NCI-H2196 treated with DMSO at 0.1 percent for 48 hours (cell line): Measurements from ENCODE around the gene SLC25A34.

Source experiments
- DNase-seq: peaks from one replicate; lab custom pipeline; 2025; ENCODE audit not compliant: unreplicated experiment; lab: John Stamatoyannopoulos, UW

Gene SLC25A34

DNA sequence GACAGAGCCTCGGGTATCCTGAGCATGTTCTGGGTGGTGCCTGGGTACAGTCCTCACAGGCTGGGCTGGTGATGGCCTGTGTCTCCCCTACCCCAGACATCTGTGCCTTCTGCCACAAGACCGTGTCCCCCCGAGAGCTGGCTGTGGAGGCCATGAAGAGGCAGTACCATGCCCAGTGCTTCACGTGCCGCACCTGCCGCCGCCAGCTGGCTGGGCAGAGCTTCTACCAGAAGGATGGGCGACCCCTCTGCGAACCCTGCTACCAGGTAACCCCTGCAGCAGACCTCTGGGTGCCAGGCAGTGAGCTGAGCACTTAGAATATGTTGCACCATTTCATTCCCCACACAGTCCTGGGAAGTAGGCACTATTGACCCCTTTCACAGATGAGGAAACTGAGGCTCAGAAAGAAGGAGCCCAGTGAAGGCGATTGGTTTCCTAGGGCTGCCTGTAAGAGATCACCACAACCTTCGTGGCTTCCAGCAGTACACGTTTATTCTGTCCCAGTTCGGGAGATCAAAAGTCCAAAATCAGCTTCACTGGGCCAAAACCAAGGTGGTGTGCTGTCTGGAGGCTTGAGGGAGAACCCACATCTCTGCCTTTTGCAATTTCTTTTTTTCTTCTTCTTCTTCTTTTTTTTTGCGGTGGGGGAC is 34.4 kb downstream of the SLC25A34 start:
- DNase-seq = no peak

DNA sequence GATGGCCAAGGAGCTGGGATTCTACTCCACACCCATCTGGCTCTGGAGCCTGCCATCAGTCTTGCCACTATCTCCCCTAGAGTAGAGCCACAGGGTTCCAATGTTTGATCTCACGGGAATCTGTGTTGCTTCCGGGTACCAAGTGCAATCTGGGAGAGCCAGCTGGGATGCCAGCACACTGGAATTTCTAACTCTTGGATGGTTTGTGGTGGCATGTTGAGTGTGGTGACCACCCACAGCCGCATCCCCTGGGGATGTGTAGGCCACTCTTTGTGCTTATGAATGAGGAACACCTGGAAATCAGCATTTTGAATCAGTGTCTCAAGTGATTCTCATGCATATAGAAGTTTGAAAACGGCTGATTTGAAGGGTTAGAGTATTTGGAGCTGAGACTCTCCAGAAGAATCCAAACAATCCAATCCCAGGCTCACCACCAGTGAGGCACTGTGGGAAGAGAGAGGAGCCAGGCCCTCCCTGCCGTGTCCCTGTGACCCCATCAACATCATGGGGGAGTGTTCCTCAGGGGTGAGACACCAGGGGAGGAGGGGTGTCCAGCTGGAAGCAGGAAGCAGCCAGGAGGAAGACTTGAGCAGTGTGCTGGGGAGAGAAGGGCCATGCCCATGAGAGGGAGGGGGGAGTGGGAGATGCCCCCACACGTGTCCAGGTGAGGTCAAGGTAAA is 35.9 kb downstream of the SLC25A34 start:
- DNase-seq = no peak

DNA sequence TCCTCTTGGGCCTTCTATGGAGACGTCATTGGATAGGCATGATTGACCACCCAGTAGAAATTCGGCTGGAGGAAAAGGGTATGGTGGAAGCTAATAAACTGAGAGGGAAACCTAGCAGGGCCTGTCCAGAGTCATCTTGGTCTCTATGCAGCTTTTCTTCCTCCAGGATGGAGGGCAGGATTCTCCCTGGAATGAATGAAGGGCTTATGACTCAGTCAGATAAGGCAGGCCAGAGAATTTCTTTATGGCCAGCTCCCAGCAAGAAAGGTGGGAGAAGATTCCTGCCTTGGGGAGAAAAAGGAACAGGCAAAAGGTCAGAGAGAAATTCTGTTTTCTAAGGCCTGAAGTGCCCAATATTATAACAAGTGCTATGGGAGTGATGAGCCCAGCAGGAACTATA is 39.6 kb downstream of the SLC25A34 start:
- no peak for DNase-seq

- DNase-seq = no peak
Measured at GRCh38 chr1:15777909-15778707, 42.0 kb downstream of the SLC25A34 start.

GRCh38 chr1:15785683-15786082 is 49.6 kb downstream of the SLC25A34 start:
- DNase-seq = no peak

DNA sequence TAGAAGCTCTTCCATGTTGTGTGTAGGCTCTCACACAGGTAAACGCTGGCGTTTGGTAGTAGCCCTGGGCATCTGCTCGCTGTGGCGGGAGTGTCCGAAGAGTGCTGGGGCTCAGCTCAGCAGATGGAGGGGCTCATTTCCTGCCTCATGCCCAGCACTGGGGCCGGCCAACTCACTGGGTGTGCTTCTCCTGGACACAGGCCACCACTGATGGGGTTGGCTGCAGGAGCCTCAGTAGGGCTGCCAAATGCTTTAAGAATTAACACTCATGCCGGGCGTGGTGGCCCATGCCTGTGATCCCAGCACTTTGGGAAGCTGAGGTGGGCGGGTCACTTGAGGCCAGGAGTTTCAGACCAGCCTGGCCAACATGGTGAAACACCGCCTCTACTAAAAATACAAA is 50.5 kb downstream of the SLC25A34 start:
- no peak for DNase-seq

DNA sequence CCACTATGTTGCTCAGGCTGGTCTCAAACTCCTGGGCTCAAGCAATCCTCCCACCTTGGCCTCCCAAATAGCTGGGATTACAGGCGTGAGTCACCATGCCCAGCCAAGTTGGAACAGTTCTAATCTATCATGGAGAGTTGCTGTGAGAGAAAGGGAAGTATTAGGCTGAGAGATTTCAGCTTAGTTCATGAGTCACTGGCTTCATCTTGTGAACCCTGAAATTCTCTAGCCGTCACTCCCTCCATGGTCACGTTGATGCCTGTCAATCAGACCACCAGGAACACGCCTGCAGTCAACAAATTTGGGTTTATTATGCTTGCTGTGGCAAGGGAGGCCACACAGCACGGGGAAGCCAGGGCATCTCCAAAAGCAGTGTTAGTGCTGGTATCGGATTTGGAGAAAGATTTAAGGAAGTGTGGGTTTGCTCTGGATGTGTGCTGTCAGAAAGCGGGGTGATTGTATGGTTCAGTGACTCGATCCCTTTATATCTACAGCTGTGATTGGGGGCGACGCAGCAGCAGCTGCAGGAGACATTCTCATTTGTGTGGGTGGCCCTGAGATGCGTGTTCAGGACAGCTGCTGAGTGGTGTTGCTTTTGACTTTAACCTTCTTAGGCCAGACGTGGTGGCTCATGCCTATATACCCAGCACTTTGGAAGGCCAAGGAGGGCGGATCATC is 52.7 kb downstream of the SLC25A34 start:
- no peak for DNase-seq
